ENCODE measurements around the gene PGLYRP4.

DNA sequence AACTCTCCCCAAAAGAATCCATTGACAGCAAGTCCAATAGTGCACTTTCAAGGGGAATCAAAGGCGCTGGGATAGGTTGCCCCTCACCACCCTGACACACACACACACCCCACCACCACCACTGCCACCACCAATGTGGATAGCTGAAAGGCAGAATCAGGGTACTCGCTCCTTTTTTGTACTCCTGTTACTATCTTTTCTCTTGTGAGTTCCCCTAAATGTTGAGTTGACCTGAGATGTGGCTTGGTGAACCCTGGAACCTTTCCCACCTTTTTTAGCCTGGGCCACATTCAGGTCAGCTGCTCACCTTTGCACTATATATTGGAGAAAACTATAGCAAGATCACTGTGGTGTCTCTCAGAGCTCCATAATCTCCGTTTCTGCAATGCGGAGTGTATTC, 38.4 kb upstream of the PGLYRP4 start:
- TF ChIP-seq, protein P1, sequence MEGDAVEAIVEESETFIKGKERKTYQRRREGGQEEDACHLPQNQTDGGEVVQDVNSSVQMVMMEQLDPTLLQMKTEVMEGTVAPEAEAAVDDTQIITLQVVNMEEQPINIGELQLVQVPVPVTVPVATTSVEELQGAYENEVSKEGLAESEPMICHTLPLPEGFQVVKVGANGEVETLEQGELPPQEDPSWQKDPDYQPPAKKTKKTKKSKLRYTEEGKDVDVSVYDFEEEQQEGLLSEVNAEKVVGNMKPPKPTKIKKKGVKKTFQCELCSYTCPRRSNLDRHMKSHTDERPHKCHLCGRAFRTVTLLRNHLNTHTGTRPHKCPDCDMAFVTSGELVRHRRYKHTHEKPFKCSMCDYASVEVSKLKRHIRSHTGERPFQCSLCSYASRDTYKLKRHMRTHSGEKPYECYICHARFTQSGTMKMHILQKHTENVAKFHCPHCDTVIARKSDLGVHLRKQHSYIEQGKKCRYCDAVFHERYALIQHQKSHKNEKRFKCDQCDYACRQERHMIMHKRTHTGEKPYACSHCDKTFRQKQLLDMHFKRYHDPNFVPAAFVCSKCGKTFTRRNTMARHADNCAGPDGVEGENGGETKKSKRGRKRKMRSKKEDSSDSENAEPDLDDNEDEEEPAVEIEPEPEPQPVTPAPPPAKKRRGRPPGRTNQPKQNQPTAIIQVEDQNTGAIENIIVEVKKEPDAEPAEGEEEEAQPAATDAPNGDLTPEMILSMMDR (IDR thresholded peaks at IDR 0.05): no peak
- TF ChIP-seq, protein P2, sequence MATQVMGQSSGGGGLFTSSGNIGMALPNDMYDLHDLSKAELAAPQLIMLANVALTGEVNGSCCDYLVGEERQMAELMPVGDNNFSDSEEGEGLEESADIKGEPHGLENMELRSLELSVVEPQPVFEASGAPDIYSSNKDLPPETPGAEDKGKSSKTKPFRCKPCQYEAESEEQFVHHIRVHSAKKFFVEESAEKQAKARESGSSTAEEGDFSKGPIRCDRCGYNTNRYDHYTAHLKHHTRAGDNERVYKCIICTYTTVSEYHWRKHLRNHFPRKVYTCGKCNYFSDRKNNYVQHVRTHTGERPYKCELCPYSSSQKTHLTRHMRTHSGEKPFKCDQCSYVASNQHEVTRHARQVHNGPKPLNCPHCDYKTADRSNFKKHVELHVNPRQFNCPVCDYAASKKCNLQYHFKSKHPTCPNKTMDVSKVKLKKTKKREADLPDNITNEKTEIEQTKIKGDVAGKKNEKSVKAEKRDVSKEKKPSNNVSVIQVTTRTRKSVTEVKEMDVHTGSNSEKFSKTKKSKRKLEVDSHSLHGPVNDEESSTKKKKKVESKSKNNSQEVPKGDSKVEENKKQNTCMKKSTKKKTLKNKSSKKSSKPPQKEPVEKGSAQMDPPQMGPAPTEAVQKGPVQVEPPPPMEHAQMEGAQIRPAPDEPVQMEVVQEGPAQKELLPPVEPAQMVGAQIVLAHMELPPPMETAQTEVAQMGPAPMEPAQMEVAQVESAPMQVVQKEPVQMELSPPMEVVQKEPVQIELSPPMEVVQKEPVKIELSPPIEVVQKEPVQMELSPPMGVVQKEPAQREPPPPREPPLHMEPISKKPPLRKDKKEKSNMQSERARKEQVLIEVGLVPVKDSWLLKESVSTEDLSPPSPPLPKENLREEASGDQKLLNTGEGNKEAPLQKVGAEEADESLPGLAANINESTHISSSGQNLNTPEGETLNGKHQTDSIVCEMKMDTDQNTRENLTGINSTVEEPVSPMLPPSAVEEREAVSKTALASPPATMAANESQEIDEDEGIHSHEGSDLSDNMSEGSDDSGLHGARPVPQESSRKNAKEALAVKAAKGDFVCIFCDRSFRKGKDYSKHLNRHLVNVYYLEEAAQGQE (IDR thresholded peaks at IDR 0.05; ENCODE audit: insufficient read depth in 1 of 2, low read depth in 2 of 2, low read length in 1 of 2): no peak
- TF ChIP-seq POLR2AphosphoS5 (IDR thresholded peaks at IDR 0.05; ENCODE audit: low read depth, low read length): no peak
- no peak for TF ChIP-seq TCF7L2 (IDR thresholded peaks at IDR 0.05; ENCODE audit: low read depth, low read length)
- no peak for TF ChIP-seq SIN3A (IDR thresholded peaks at IDR 0.05; ENCODE audit: borderline replicate concordance, insufficient read depth, low read depth, low read length)

Measured in Panc1 (cell line).